ENCODE data around the gene NCCRP1. TPM values are rescaled to one million over a fixed set of nuclear protein-coding genes. Genes with fewer than 3 reads are reported as not detected.

Gene NCCRP1
- polyA plus RNA-seq, 1 donor from 2014 or later = not detected

DNA sequence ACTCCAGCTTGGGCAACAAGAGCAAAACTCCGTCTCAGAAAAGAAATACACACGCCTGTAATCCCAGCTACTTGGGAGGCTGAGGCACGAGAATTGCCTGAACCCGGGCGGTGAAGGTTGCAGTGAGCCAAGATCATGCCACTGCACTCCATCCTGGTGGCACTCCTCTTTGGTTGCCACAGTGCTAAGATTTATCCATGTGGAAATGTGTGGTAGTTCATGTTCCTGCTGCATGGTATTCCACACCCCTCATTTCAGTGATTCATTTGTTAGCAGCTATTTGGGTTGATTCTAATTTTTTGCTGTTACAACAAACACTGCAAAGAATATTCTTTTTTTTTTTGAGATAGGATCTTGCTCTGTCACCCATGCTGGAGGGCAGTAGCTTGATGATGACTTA lies 35.9 kb downstream of the NCCRP1 start:
- Histone ChIP-seq H3K27ac (ENCODE audit: low read length) (no peak overlapping the region), H3K36me3 (ENCODE audit: insufficient read depth, low read length) (no peaks in the 10 kb centered on the region), H3K9ac (ENCODE audit: low read length) (no peak overlapping the region), H3K4me3 (ENCODE audit: low read length) (no peak overlapping the region), H3K79me2 (replicated peaks; ENCODE audit: insufficient read depth, low read length) (no peaks in the 10 kb centered on the region), H3K4me2 (ENCODE audit: low read length) (no peak overlapping the region), H3K27me3 (ENCODE audit: insufficient read depth, low read depth, low read length) (no peaks in the 10 kb centered on the region), H3F3A (ENCODE audit: insufficient read depth, low read length, poor library complexity, severe bottlenecking) (no peaks in the 10 kb centered on the region), H2AFZ (ENCODE audit: low read depth, low read length) (no peak overlapping the region), H3K9me2 (ENCODE audit: insufficient read depth, low read length) (no peaks in the 10 kb centered on the region), H4K20me1 (ENCODE audit: insufficient read depth) (no peaks in the 10 kb centered on the region), H3K9me3 (ENCODE audit: low read length) (no peaks in the 10 kb centered on the region)
- TF ChIP-seq, protein P1, sequence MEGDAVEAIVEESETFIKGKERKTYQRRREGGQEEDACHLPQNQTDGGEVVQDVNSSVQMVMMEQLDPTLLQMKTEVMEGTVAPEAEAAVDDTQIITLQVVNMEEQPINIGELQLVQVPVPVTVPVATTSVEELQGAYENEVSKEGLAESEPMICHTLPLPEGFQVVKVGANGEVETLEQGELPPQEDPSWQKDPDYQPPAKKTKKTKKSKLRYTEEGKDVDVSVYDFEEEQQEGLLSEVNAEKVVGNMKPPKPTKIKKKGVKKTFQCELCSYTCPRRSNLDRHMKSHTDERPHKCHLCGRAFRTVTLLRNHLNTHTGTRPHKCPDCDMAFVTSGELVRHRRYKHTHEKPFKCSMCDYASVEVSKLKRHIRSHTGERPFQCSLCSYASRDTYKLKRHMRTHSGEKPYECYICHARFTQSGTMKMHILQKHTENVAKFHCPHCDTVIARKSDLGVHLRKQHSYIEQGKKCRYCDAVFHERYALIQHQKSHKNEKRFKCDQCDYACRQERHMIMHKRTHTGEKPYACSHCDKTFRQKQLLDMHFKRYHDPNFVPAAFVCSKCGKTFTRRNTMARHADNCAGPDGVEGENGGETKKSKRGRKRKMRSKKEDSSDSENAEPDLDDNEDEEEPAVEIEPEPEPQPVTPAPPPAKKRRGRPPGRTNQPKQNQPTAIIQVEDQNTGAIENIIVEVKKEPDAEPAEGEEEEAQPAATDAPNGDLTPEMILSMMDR (IDR thresholded peaks at IDR 0.05; ENCODE audit: poor library complexity, severe bottlenecking) = no peak
- TF ChIP-seq SMC3 (conservative IDR thresholded peaks at IDR 0.05; ENCODE audit: poor library complexity) (no peak), EP300 (conservative IDR thresholded peaks at IDR 0.05; ENCODE audit: poor library complexity, severe bottlenecking) (no peak), MXI1 (conservative IDR thresholded peaks at IDR 0.05; ENCODE audit: poor library complexity, severe bottlenecking) (no peak), POLR2AphosphoS5 (IDR thresholded peaks at IDR 0.05) (no peak), TAF1 (IDR thresholded peaks at IDR 0.05; ENCODE audit: low read depth) (no peak), EZH2 (IDR thresholded peaks at IDR 0.05; ENCODE audit: borderline replicate concordance, insufficient read depth, low read length, poor library complexity, severe bottlenecking) (no peak), RAD21 (conservative IDR thresholded peaks at IDR 0.05) (no peak)
- TF ChIP-seq, protein P2, sequence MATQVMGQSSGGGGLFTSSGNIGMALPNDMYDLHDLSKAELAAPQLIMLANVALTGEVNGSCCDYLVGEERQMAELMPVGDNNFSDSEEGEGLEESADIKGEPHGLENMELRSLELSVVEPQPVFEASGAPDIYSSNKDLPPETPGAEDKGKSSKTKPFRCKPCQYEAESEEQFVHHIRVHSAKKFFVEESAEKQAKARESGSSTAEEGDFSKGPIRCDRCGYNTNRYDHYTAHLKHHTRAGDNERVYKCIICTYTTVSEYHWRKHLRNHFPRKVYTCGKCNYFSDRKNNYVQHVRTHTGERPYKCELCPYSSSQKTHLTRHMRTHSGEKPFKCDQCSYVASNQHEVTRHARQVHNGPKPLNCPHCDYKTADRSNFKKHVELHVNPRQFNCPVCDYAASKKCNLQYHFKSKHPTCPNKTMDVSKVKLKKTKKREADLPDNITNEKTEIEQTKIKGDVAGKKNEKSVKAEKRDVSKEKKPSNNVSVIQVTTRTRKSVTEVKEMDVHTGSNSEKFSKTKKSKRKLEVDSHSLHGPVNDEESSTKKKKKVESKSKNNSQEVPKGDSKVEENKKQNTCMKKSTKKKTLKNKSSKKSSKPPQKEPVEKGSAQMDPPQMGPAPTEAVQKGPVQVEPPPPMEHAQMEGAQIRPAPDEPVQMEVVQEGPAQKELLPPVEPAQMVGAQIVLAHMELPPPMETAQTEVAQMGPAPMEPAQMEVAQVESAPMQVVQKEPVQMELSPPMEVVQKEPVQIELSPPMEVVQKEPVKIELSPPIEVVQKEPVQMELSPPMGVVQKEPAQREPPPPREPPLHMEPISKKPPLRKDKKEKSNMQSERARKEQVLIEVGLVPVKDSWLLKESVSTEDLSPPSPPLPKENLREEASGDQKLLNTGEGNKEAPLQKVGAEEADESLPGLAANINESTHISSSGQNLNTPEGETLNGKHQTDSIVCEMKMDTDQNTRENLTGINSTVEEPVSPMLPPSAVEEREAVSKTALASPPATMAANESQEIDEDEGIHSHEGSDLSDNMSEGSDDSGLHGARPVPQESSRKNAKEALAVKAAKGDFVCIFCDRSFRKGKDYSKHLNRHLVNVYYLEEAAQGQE (IDR thresholded peaks at IDR 0.05; ENCODE audit: borderline replicate concordance) = no peak

DNA sequence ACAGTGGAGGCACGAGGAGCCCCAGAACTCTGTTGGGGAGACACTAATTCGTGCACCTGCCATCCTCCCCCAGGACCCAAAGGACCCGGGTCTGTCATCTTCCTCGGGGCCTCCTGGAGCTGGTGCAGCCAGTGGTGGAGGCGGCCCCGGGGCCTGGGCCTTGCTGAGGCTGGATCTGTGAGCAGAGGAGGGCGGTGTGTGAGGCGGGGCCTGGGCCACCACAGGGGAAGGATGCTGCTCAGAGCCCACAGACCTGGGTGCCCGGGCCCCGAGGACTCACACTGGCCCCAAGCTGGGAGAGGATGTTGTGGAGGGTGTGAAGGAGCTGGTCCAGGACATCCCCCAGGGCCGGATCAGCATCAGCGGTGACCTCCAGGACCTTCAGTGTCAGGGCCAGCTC lies 39.8 kb downstream of the NCCRP1 start:
- Histone ChIP-seq H3K9ac (ENCODE audit: low read length) (no peak overlapping the region), H3K79me2 (replicated peaks; ENCODE audit: insufficient read depth, low read length) (no peaks in the 10 kb centered on the region), H3K9me2 (ENCODE audit: insufficient read depth, low read length) (no peaks in the 10 kb centered on the region), H3K27me3 (ENCODE audit: insufficient read depth, low read depth, low read length) (no peaks in the 10 kb centered on the region), H3K9me3 (ENCODE audit: low read length) (no peaks in the 10 kb centered on the region), H3K27ac (ENCODE audit: low read length) (no peak overlapping the region), H3F3A (ENCODE audit: insufficient read depth, low read length, poor library complexity, severe bottlenecking) (no peaks in the 10 kb centered on the region), H3K4me2 (ENCODE audit: low read length) (no peak overlapping the region), H3K36me3 (ENCODE audit: insufficient read depth, low read length) (no peaks in the 10 kb centered on the region), H2AFZ (ENCODE audit: low read depth, low read length) (no peak overlapping the region), H3K4me3 (ENCODE audit: low read length) (no peak overlapping the region), H4K20me1 (ENCODE audit: insufficient read depth) (no peaks in the 10 kb centered on the region)
- TF ChIP-seq MXI1 (conservative IDR thresholded peaks at IDR 0.05; ENCODE audit: poor library complexity, severe bottlenecking) (no peak), POLR2AphosphoS5 (IDR thresholded peaks at IDR 0.05) (no peak), RAD21 (conservative IDR thresholded peaks at IDR 0.05) (no peak), SMC3 (conservative IDR thresholded peaks at IDR 0.05; ENCODE audit: poor library complexity) (no peak), TAF1 (IDR thresholded peaks at IDR 0.05; ENCODE audit: low read depth) (no peak), EP300 (conservative IDR thresholded peaks at IDR 0.05; ENCODE audit: poor library complexity, severe bottlenecking) (no peak), EZH2 (IDR thresholded peaks at IDR 0.05; ENCODE audit: borderline replicate concordance, insufficient read depth, low read length, poor library complexity, severe bottlenecking) (no peak)
- TF ChIP-seq, protein P2 (IDR thresholded peaks at IDR 0.05; ENCODE audit: borderline replicate concordance) = no peak
- TF ChIP-seq, protein P1 (IDR thresholded peaks at IDR 0.05; ENCODE audit: poor library complexity, severe bottlenecking) = no peak
